Measurements from ENCODE around the gene TSPEAR.
"Not testable (repeated sequence)": the region's sequence is repeated elsewhere in the genome, so short reads cannot be mapped to it uniquely, and the experiment has no call there.

The TSPEAR gene

DNA sequence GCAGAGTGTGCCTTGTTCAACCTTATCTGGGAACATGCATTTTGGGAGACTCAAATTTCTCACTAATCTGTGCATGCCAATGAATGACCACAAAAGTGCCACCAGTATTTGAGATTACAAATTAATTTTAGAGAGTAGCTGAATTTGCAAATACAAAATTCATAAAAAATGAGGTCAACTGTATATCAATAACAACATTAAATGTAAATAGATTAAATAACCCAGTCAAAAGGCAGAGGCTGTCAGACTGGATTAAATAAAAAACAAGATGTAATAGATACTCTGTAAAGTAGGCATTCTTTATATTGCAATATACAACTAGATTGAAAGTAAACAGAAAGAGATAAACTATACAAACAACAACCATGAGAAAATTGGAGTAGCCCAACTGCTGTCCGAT, 147.3 kb downstream of the TSPEAR start:
- DNase-seq: no peak

DNA sequence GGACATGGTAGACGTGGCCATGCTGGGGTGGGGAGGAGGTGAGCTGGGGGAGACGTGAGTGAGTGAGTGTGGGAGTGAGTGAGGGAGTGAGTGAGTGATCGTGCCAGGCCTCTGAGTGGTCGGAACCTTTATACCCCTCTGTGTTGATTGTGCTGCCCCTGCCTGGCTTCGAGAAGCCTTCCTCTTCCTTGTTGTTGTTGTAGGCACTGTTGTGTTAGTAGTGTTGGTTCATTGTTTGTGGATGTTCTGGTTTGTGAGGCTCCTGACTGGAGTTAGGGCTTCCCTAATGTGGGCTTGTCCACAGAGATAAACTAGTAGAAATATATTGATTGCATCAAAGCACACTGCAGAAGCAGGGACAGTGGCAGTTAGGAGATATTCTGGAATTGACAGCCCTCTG, 152.7 kb downstream of the TSPEAR start, which contains the start of gene KRTAP10-3:
Gene KRTAP10-3 (minus strand): TSS at position 101 of the 400 bp plus-strand sequence. CDS start 80 bp downstream, at position 21.
- DNase-seq: no peak

- DNase-seq: not testable (repeated sequence)
Measured at GRCh38 chr21:44558329-44558675, 153.1 kb downstream of the TSPEAR start.

- DNase-seq: no peak
Measured at GRCh38 chr21:44557491-44558328, 153.7 kb downstream of the TSPEAR start.

DNA sequence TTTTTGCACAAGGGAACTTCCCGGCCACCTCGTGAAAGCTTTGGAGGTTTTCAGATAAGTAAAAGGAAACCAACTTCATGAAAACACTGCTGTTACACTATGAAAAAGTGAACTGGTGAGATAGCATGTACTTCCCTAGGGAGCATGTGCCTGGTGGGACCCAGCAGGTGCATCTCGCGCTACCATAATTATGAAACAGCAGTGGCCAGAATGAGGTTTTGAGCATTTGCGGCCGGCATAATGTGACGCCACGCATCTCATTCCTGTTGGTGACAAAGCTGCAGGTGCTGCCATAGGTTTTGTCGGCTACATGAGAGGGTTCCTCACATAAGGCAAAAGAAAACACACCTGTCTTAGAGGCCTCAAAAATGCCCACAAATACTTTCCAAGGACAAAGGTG, 154.5 kb downstream of the TSPEAR start:
- DNase-seq: no peak

DNA sequence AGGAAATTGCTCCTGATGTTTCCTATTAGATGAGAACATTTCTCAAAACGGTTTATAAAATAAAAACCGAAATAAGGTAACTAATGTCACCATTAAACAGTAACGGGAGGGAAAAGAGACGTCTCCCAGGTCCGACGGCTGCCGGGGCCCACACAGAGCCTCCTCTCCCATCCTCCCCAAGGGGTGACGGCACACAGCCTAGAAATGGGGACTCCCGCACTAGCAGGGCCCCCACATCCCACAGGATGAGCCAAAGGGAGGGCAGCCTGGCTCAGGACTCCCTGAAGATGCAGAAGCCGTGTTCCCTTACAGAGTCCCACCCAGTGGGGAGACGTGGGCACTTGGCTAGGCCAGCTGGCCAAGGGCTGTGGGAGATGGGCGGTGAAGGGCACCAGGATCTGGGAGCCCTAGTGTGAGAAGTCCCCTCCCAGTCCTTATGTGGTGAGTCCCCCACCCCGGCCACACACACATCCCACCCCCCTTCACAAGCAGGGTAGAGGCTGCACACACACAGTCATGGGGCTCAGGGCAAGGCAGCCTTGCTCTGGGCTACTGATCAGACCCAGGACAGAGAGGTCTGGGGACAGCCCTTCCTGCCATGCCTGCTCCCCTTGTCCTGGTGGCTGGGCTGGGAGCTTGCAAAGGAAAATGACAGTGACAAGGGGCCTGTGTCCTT, 156.0 kb downstream of the TSPEAR start:
- no peak for DNase-seq

GRCh38 chr21:44552681-44553080, 158.7 kb downstream of the TSPEAR start:
- DNase-seq: no peak

GRCh38 chr21:44552136-44552535, 159.2 kb downstream of the TSPEAR start:
- DNase-seq: no peak

DNA sequence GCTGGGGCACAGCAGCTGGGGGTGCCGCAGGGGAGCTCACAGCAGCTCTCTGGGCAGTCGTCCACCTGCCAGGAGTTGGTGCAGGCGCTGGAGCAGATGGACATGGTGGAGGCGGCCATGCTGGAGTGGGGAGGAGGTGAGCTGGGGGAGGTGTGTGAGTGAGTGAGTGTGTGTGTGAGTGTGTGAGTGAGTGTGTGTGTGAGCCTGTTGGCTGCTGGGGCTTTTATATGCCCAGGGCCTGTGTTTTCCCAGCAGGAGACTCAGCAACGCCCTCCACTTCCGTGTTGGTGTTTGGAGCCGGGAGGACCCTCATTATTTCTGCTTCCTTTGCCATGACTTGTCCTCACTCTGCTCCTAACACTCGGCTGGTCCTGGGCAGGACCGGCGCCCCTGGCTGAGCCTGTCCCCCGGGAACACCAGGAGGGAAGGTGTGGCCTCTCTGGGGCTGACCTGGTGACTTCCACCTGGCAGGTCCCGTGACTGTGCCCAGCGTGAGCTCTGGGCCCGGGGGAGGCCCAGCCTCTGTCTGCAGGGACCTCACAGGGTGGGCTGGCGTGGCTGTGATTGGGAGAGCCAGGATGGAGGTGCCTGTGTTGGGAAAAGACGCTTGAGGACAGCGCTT, 159.9 kb downstream of the TSPEAR start, which contains the start of gene KRTAP10-2:
Gene KRTAP10-2 (minus strand): TSS at position 166 of the 622 bp plus-strand sequence. CDS start 47 bp downstream, at position 119.
- DNase-seq: no peak

- no peak for DNase-seq
Measured at GRCh38 chr21:44550807-44551206, 160.6 kb downstream of the TSPEAR start.

GRCh38 chr21:44550285-44550684, 161.1 kb downstream of the TSPEAR start:
- DNase-seq: not testable (repeated sequence)

- DNase-seq: no peak
Measured at GRCh38 chr21:44549525-44550211, 161.7 kb downstream of the TSPEAR start.

GRCh38 chr21:44548922-44549321, 162.4 kb downstream of the TSPEAR start:
- no peak for DNase-seq

GRCh38 chr21:44548381-44548780, 163.0 kb downstream of the TSPEAR start:
- DNase-seq: no peak

GRCh38 chr21:44547656-44548331, 163.6 kb downstream of the TSPEAR start:
- no peak for DNase-seq

GRCh38 chr21:44544566-44544965, 166.8 kb downstream of the TSPEAR start:
- DNase-seq: no peak

DNA sequence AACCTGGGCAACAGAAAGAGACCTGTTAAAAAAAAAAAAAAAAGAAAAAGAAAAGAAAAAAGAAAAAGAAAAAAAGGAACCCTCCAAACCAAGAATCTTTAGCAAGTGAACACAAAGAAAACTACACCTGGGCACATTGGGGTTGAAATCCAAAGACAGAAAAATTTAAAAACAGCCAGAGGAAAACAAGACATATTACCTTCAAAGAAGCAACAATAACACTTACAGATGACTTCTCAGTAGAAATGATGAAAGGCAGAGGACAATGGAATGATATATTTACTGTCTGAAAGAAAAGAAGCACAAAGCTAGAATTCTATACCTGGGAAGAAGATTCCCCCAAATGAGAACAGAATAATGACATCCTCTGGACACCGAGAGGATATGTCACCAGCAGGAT, 168.7 kb downstream of the TSPEAR start:
- no peak for DNase-seq

GRCh38 chr21:44540741-44541288, 170.6 kb downstream of the TSPEAR start:
- DNase-seq: no peak

DNA sequence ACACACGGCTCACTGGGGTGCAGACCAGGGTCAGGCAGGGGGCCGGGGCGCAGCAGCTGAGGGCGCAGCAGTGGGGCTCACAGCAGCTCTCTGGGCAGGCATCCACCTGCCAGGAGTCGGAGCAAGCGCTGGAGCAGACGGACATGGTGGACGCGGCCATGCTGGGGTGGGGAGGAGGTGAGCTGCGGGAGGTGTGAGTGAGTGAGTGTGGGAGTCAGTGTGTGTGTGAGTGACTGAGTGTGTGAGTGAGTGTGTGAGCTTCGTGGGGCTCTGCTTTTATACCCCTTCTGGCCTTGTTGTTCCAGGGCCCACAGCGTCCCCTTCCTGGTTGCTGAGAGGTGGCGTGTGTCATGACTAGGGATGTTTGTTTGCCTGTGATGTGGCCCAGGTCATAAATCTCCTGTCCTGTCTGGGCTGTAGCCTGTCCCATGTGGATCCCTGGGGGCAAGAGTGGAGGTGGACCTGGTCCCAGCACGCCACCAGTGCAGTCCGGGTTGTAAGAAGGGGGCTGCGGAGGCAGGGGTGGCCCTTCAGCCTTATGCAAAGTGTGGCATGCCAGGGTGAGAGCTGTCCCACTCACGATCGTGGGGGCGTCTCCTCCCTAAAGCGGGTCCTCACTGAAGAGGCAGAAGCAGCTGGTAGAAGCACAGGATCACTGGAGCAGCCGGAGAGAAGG, 171.2 kb downstream of the TSPEAR start, which contains the start of gene KRTAP10-1:
Gene KRTAP10-1 (minus strand): TSS at position 205 of the 676 bp plus-strand sequence. CDS start 45 bp downstream, at position 160.
- no peak for DNase-seq

GRCh38 chr21:44539046-44539445, 172.3 kb downstream of the TSPEAR start:
- DNase-seq: no peak

Measured in inflammatory macrophage treated with lipopolysaccharide for 4 hours (primary cell).